ENCODE results near the gene PFN2.
A peak's percentile ranks its signal among the peaks of the same experiment; 100 is the strongest.
"Not testable (repeated sequence)": the region's sequence is repeated elsewhere in the genome, so short reads cannot be mapped to it uniquely, and the experiment has no call there.

Gene PFN2

GRCh38 chr3:149947231-149947630 lies 23.5 kb downstream of the PFN2 start:
- TF ChIP-seq, protein P1, sequence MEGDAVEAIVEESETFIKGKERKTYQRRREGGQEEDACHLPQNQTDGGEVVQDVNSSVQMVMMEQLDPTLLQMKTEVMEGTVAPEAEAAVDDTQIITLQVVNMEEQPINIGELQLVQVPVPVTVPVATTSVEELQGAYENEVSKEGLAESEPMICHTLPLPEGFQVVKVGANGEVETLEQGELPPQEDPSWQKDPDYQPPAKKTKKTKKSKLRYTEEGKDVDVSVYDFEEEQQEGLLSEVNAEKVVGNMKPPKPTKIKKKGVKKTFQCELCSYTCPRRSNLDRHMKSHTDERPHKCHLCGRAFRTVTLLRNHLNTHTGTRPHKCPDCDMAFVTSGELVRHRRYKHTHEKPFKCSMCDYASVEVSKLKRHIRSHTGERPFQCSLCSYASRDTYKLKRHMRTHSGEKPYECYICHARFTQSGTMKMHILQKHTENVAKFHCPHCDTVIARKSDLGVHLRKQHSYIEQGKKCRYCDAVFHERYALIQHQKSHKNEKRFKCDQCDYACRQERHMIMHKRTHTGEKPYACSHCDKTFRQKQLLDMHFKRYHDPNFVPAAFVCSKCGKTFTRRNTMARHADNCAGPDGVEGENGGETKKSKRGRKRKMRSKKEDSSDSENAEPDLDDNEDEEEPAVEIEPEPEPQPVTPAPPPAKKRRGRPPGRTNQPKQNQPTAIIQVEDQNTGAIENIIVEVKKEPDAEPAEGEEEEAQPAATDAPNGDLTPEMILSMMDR (conservative IDR thresholded peaks at IDR 0.05; ENCODE audit: control insufficient read depth, insufficient read depth, low read depth, low read length), result no peak
- no peak for DNase-seq (ENCODE audit: low read depth)
- no peak overlapping the region for H3K4me3 ChIP-seq (ENCODE audit: control insufficient read depth, low read depth, low read length)

DNA sequence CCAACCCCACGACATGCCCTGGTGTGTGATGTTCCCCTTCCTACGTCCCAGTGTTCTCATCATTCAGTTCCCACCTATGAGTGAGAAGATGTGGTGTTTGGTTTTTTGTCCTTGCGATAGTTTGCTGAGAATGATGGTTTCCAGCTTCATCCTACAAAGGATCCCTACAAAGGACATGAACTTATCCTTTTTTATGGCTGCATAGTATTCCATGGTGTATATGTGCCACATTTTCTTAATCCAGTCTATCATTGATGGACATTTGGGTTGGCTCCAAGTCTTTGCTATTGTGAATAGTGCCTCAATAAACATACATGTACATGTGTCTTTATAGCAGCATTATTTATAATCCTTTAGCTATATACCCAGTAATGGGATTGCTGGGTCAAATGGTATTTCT lies 26.7 kb downstream of the PFN2 start:
- DNase-seq (ENCODE audit: low read depth); H3K4me3 ChIP-seq (ENCODE audit: control insufficient read depth, low read depth, low read length): not testable (repeated sequence)

- DNase-seq (ENCODE audit: low read depth), result no peak
- H3K4me3 ChIP-seq (ENCODE audit: control insufficient read depth, low read depth, low read length), result no peak overlapping the region
- TF ChIP-seq, protein P1 (conservative IDR thresholded peaks at IDR 0.05; ENCODE audit: control insufficient read depth, insufficient read depth, low read depth, low read length), result no peak
These were observed 28.3 kb downstream of the PFN2 start for GRCh38 chr3:149942409-149942808.

DNA sequence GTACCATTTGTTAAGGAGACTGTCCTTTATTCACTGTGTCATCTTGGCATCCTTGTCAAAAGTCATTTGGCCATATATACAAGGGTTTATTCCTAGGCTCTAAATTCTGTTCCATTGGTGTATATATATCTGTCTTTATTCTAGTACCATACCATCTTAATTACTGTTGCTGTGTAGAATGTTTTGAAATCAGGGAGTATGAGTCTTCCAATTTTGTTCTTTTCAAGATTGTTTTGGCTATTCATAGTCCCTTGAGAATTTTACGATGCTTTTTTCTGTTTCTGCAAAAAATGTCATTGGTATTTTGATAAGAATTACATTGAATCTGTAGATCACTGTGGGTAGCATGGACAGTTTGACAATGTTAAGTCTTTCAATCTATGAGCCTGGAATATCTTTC lies 28.7 kb downstream of the PFN2 start:
- TF ChIP-seq, protein P1 (conservative IDR thresholded peaks at IDR 0.05; ENCODE audit: control insufficient read depth, insufficient read depth, low read depth, low read length), result no peak
- H3K4me3 ChIP-seq (ENCODE audit: control insufficient read depth, low read depth, low read length), result no peak overlapping the region
- peak; percentile 43 for DNase-seq (ENCODE audit: low read depth)

- H3K4me3 ChIP-seq (ENCODE audit: control insufficient read depth, low read depth, low read length), result no peak overlapping the region
- peak; percentile 35 for DNase-seq (ENCODE audit: low read depth)
- TF ChIP-seq, protein P1 (conservative IDR thresholded peaks at IDR 0.05; ENCODE audit: control insufficient read depth, insufficient read depth, low read depth, low read length), result no peak
These were observed 29.5 kb downstream of the PFN2 start for GRCh38 chr3:149941186-149941585.

DNA sequence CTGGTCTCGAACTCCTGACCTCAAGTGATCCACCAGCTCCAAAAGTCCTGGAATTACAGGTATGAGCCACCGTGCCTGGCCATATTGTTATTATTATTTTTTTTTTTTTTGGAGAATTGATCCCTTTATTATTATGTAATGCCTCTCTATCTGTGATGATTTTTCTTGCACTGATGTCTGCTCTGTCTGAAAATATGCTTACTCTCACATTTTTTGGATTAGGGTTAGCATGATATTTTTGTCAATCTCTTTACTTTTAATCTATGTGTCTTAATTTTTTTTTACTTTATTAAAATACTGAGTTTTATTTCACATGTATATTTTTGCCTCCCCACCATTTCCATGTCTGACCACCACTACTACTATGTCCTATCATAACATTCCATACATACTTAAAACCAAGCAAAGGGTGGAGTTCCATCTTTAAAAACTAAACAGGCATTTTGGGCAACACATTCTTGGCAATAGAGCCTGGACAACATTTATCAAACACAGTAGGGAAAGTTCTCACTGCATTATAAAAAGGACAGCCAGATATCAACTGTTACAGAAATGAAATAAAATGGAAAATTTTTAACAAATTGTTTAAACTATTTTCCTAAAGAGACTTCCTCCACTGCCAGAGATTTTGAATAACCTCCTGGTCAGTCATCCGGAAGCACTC lies 32.2 kb downstream of the PFN2 start:
- not testable (repeated sequence) for DNase-seq (ENCODE audit: low read depth); H3K4me3 ChIP-seq (ENCODE audit: control insufficient read depth, low read depth, low read length)

GRCh38 chr3:149936812-149937230 lies 33.9 kb downstream of the PFN2 start:
- TF ChIP-seq, protein P1 (conservative IDR thresholded peaks at IDR 0.05; ENCODE audit: control insufficient read depth, insufficient read depth, low read depth, low read length), result peak; percentile 86
- H3K4me3 ChIP-seq (ENCODE audit: control insufficient read depth, low read depth, low read length), result no peak overlapping the region
- DNase-seq (ENCODE audit: low read depth), result peak; percentile 62

DNA sequence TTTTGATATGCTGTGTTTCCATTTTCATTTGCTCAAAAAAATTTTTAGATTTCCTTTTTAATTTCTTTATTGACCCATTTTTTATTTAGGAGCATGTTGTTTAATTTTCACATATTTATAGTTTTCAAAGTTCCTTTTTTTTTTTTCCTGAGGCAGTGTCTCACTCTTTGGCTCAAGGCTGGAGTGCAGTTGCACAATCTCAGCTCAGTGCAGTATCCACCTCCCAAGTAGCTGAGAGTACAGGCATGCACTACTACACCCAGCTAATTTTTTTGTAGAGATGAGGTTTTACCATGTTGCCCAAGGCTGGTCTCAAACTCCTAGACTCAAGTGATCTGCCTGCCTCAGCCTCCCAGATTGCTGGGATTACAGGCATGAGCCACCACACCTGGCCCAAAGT lies 36.2 kb downstream of the PFN2 start:
- H3K4me3 ChIP-seq (ENCODE audit: control insufficient read depth, low read depth, low read length), result no peak overlapping the region
- TF ChIP-seq, protein P1 (conservative IDR thresholded peaks at IDR 0.05; ENCODE audit: control insufficient read depth, insufficient read depth, low read depth, low read length), result no peak
- peak; percentile 83 for DNase-seq (ENCODE audit: low read depth)

Data from fibroblast of mammary gland (primary cell).